ENCODE results near the gene CCDC89. TPM values are rescaled to one million over a fixed set of nuclear protein-coding genes. Genes with fewer than 3 reads are reported as not detected.

CCDC89 gene
- total and polyA plus RNA-seq, 9 of the 15 experiments (the other 6 are each of a cell fraction or from before 2014, with no cell fraction given): 0.07 to 0.09 TPM; not detected in 7

DNA sequence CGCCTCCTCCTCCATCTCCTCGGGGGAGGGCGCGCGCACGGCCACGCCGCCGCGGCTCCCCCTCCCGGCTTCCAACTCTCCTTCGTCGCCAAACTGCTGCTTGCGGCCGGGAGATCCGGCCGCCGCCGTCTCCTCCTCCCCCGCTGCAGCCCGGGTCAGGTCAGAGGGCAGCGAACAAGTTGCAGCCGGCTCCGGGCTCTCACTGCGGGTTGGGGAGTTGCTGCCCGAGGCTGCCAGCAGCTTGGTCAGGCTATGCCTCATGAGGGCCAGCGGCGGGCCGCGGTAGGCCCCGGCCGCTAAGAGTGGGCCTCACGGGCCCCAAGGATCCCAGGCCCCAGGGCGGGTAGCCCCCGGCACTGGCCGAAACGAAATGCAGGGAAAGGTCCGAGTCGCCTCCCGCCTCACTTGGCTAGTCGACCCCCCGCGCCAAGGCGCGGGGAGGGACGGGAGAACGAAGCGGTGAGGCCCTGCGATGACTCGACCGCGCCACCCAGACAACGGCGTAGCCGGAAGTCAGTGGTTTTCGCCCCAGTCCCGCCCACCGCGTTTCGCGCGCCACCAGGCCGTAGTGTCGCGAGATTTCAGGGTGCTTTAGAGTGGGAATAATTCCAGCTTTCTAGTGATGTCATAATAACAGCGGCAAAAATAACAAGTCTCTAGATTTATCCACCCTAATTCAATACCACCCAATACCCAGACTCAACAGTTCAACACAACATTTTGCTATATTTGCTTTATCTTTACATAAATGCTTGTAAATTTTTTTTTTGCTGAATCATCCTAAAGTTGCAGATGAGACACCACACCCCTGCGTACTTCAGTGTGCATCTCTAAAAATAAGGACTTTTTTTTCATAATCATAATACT lies 21.1 kb downstream of the CCDC89 start, which contains the start of gene CREBZF (continued):
- TF ChIP-seq, protein P1, sequence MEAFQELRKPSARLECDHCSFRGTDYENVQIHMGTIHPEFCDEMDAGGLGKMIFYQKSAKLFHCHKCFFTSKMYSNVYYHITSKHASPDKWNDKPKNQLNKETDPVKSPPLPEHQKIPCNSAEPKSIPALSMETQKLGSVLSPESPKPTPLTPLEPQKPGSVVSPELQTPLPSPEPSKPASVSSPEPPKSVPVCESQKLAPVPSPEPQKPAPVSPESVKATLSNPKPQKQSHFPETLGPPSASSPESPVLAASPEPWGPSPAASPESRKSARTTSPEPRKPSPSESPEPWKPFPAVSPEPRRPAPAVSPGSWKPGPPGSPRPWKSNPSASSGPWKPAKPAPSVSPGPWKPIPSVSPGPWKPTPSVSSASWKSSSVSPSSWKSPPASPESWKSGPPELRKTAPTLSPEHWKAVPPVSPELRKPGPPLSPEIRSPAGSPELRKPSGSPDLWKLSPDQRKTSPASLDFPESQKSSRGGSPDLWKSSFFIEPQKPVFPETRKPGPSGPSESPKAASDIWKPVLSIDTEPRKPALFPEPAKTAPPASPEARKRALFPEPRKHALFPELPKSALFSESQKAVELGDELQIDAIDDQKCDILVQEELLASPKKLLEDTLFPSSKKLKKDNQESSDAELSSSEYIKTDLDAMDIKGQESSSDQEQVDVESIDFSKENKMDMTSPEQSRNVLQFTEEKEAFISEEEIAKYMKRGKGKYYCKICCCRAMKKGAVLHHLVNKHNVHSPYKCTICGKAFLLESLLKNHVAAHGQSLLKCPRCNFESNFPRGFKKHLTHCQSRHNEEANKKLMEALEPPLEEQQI (IDR thresholded peaks at IDR 0.05): no peak
- TF ChIP-seq PHF20 (IDR thresholded peaks at IDR 0.05; ENCODE audit: partially characterized antibody) (peak; percentile 76), EP400 (IDR thresholded peaks at IDR 0.05) (peak; percentile 96), ZNF57 (CRISPR knock-in tag; IDR thresholded peaks at IDR 0.05) (no peak), RFX5 (IDR thresholded peaks at IDR 0.05; ENCODE audit: low read depth, low read length) (no peak), GABPB1 (CRISPR knock-in tag; IDR thresholded peaks at IDR 0.05) (peak; percentile 91), SRSF3 (IDR thresholded peaks at IDR 0.05; ENCODE audit: insufficient read depth, low read length) (0 out of 2 replicates have a peak, but pooled peaks have one; percentile 7), ETV5 (CRISPR knock-in tag; IDR thresholded peaks at IDR 0.05; ENCODE audit: low read depth) (peak; percentile 88), CXXC5 (CRISPR knock-in tag; IDR thresholded peaks at IDR 0.05) (peak; percentile 87), KAT7 (CRISPR knock-in tag; IDR thresholded peaks at IDR 0.05; ENCODE audit: borderline replicate concordance) (peak; percentile 21; the same call in 1 of the 2 replicates), U2AF1 (optimal IDR thresholded peaks at IDR 0.05; ENCODE audit: low read depth, low read length) (peak; percentile 45), DPF2 (IDR thresholded peaks at IDR 0.05) (peak; percentile 93), GTF2E2 (tag; IDR thresholded peaks at IDR 0.05) (peak; percentile 94), FOXK2 (conservative IDR thresholded peaks at IDR 0.05 in 1 of 2, IDR thresholded peaks at IDR 0.05 in 1 of 2; ENCODE audit: low read depth in 2 of 2) (peak; percentile 47 to 48; a peak in 2 of 4 replicates), NFE2 (IDR thresholded peaks at IDR 0.05; ENCODE audit: low read depth) (peak; percentile 96), PHF21A (IDR thresholded peaks at IDR 0.05; ENCODE audit: borderline replicate concordance, low read depth) (no peak), GTF2A2 (tag; IDR thresholded peaks at IDR 0.05) (no peak), ESRRB (CRISPR knock-in tag; IDR thresholded peaks at IDR 0.05; ENCODE audit: borderline replicate concordance) (no peak), RFX1 (IDR thresholded peaks at IDR 0.05) (peak; percentile 44; the same call in 1 of the 2 replicates), ZFP30 (CRISPR knock-in tag; IDR thresholded peaks at IDR 0.05; ENCODE audit: borderline replicate concordance) (no peak), FOSL1 (tag; conservative IDR thresholded peaks at IDR 0.05) (peak; percentile 76), TAF7 (tag; IDR thresholded peaks at IDR 0.05) (peak; percentile 65; the same call in 1 of the 2 replicates), FOXP1 (CRISPR knock-in tag; IDR thresholded peaks at IDR 0.05) (no peak), CEBPG (CRISPR knock-in tag; IDR thresholded peaks at IDR 0.05) (0 out of 2 replicates have a peak, but pooled peaks have one; percentile 18), CEBPG (tag; conservative IDR thresholded peaks at IDR 0.05 in 1 of 2, IDR thresholded peaks at IDR 0.05 in 1 of 2) (peak; percentile 36 to 52; a peak in 1 of 4 replicates), RAD21 (CRISPR knock-in tag; conservative IDR thresholded peaks at IDR 0.05 in 1 of 2, IDR thresholded peaks at IDR 0.05 in 1 of 2) (no peak), ARNT (IDR thresholded peaks at IDR 0.05) (peak in 1 of 2 experiments; percentile 65; a peak in 1 of 4 replicates)
